Ectodermal cell (in vitro differentiated cells): ENCODE data around the gene RPS8.
"Not testable (repeated sequence)": the region's sequence is repeated elsewhere in the genome, so short reads cannot be mapped to it uniquely, and the experiment has no call there.

Experiments used
- H3K27ac ChIP-seq: 2 replicates; pipeline ENCODE4 v1.7.0; 2013; ENCODE audit warnings: mild to moderate bottlenecking, low read depth, low read length; ENCODE audit not compliant: insufficient read depth, poor library complexity, severe bottlenecking
- H3K27me3 ChIP-seq: 2 replicates; pipeline ENCODE4 v1.7.0; 2013; ENCODE audit warnings: mild to moderate bottlenecking, low read length; ENCODE audit not compliant: insufficient read depth, control insufficient read depth, poor library complexity, severe bottlenecking
- H3K36me3 ChIP-seq: one replicate; pipeline ENCODE4 v1.7.0; 2013; ENCODE audit warnings: low read length; ENCODE audit not compliant: control insufficient read depth, insufficient read depth
- H3K4me1 ChIP-seq: one replicate; pipeline ENCODE4 v1.7.0; 2013; ENCODE audit warnings: low read length; ENCODE audit not compliant: control insufficient read depth, insufficient read depth
- H3K4me3 ChIP-seq: 2 replicates; pipeline ENCODE4 v1.7.0; 2013; ENCODE audit warnings: low read depth, low read length, control low read depth; ENCODE audit not compliant: insufficient read depth
- H3K9me3 ChIP-seq: 2 replicates; pipeline ENCODE4 v1.7.0; 2013; ENCODE audit warnings: mild to moderate bottlenecking, low read length, moderate library complexity; ENCODE audit not compliant: control insufficient read depth
- WGBS, 2 experiments: methylation state at CpG; one replicate each; pipeline ENCODE4 v1.1.7; 2013; ENCODE audit warnings: missing lambda C conversion rate in 2 of 2; 5-methylcytosine and 5-hydroxymethylcytosine counted together

Gene RPS8

GRCh38 chr1:44790968-44791801 lies 15.8 kb downstream of the RPS8 start:
- H3K4me1 ChIP-seq = peaks cover 10% of the 10 kb centered on the region
- 82 to 86% methylated on average over 7 of the region's 7 CpGs for WGBS, 2 experiments
- H3K27me3 ChIP-seq = peaks cover 8% of the 10 kb centered on the region
- no peak overlapping the region for H3K27ac ChIP-seq
- no peaks in the 10 kb centered on the region for H3K9me3 ChIP-seq
- H3K4me3 ChIP-seq = no peak overlapping the region
- no peaks in the 10 kb centered on the region for H3K36me3 ChIP-seq

- 89 to 93% methylated on average over 9 of the region's 9 CpGs for WGBS, 2 experiments
These were observed 17.6 kb downstream of the RPS8 start for GRCh38 chr1:44792736-44793502.

GRCh38 chr1:44797886-44798285 lies 22.5 kb downstream of the RPS8 start:
- WGBS, 2 experiments = 88 to 93% methylated on average over 6 to 7 of the region's 8 CpGs
- not testable (repeated sequence) for H3K27me3 ChIP-seq, H3K4me3 ChIP-seq, H3K27ac ChIP-seq, H3K36me3 ChIP-seq, H3K9me3 ChIP-seq
- peaks cover 16% of the 10 kb centered on the region for H3K4me1 ChIP-seq

More at GRCh38 chr1:44792736-44793502, 17.6 kb downstream of the RPS8 start:
- Histone ChIP-seq H3K4me1 (peaks cover 6% of the 10 kb centered on the region), H3K36me3 (no peaks in the 10 kb centered on the region), H3K27ac (no peak overlapping the region), H3K4me3 (no peak overlapping the region), H3K9me3 (no peaks in the 10 kb centered on the region), H3K27me3 (no peaks in the 10 kb centered on the region)

GRCh38 chr1:44798481-44799365 lies 23.4 kb downstream of the RPS8 start:
- WGBS, 2 experiments = 90 to 92% methylated on average over 10 of the region's 10 CpGs
- Histone ChIP-seq H3K4me3 (no peak overlapping the region), H3K36me3 (peaks cover 2% of the 10 kb centered on the region), H3K27me3 (peaks cover 10% of the 10 kb centered on the region), H3K4me1 (peaks cover 23% of the 10 kb centered on the region), H3K9me3 (no peaks in the 10 kb centered on the region), H3K27ac (no peak overlapping the region)

- Histone ChIP-seq H3K9me3 (no peaks in the 10 kb centered on the region), H3K27ac (peak within 1 kb of the TSS; percentile 90), H3K27me3 (peaks cover 10% of the 10 kb centered on the region), H3K4me1 (peaks cover 23% of the 10 kb centered on the region), H3K4me3 (peak within 1 kb of the TSS; percentile 49), H3K36me3 (peaks cover 7% of the 10 kb centered on the region)
- 0 to 1% methylated on average over 79 of the region's 79 CpGs for WGBS, 2 experiments
These were observed 24.6 kb downstream of the RPS8 start, which contains the start of gene PLK3 for GRCh38 chr1:44799770-44800584. Gene PLK3 (plus strand): TSS chr1:44800377. CDS start chr1:44800464, 87 bp downstream.

- Histone ChIP-seq H3K36me3 (peaks cover 14% of the 10 kb centered on the region), H3K4me3 (peak overlapping the region; percentile 18), H3K4me1 (peaks cover 26% of the 10 kb centered on the region), H3K27ac (peak overlapping the region; percentile 54), H3K27me3 (peaks cover 10% of the 10 kb centered on the region), H3K9me3 (no peaks in the 10 kb centered on the region)
- 80 to 82% methylated on average over 13 of the region's 13 CpGs for WGBS, 2 experiments
These were observed 26.4 kb downstream of the RPS8 start for GRCh38 chr1:44801491-44802305.

- Histone ChIP-seq H3K36me3 (peaks cover 14% of the 10 kb centered on the region), H3K27me3 (peaks cover 10% of the 10 kb centered on the region), H3K9me3 (no peaks in the 10 kb centered on the region), H3K4me3 (peak overlapping the region; percentile 18), H3K27ac (peak overlapping the region; percentile 54), H3K4me1 (peaks cover 34% of the 10 kb centered on the region)
- 45 to 54% methylated on average over 13 of the region's 13 CpGs for WGBS, 2 experiments
These were observed 27.1 kb downstream of the RPS8 start for GRCh38 chr1:44802306-44803061.

- Histone ChIP-seq H3K27ac (no peak overlapping the region), H3K36me3 (peaks cover 14% of the 10 kb centered on the region), H3K4me3 (no peak overlapping the region), H3K4me1 (peaks cover 39% of the 10 kb centered on the region), H3K27me3 (peaks cover 10% of the 10 kb centered on the region), H3K9me3 (no peaks in the 10 kb centered on the region)
- 92% methylated on average over 9 of the region's 9 CpGs for WGBS, 2 experiments
These were observed 27.6 kb downstream of the RPS8 start for GRCh38 chr1:44803062-44803311.
